Measurements from ENCODE around the gene STRADB. TPM values are rescaled to one million over a fixed set of nuclear protein-coding genes. Genes with fewer than 3 reads are reported as not detected.

The STRADB gene
- total and polyA plus RNA-seq, 2 experiments from 2014 or later, result 35.9 to 37.1 TPM

- peaks cover 5% of the 10 kb centered on the region; the same call in 1 of the 2 replicates for H3K4me1 ChIP-seq (ENCODE audit: insufficient read depth)
- peak overlapping the region; percentile 92 for H3K4me3 ChIP-seq
- H3K27ac ChIP-seq (ENCODE audit: low read depth), result no peak overlapping the region
- H3K4me2 ChIP-seq, result peak overlapping the region; percentile 76
- H2AFZ ChIP-seq, result no peak overlapping the region
- H3K4me3 Mint-ChIP-seq, result peak overlapping the region; percentile 92
- H3K4me1 Mint-ChIP-seq, result peaks cover 17% of the 10 kb centered on the region
- H3F3A ChIP-seq (replicated peaks; ENCODE audit: low read depth), result no peaks in the 10 kb centered on the region; the same call in 1 of the 2 replicates
- H3K27ac Mint-ChIP-seq, result no peak overlapping the region
- H3K79me2 ChIP-seq (replicated peaks; ENCODE audit: insufficient read depth), result peaks cover 12% of the 10 kb centered on the region
- no peaks in the 10 kb centered on the region for H3K9me2 ChIP-seq (ENCODE audit: insufficient read depth)
- H3K36me3 Mint-ChIP-seq (ENCODE audit: low read depth), result peaks cover 3% of the 10 kb centered on the region; the same call in 1 of the 3 replicates
- H3K36me3 ChIP-seq (ENCODE audit: insufficient read depth), result no peaks in the 10 kb centered on the region
- no peak for DNase-seq (ENCODE audit: low spot score)
- H3K9me3 Mint-ChIP-seq, result no peaks in the 10 kb centered on the region
- no peak for TF ChIP-seq ETS1 (IDR thresholded peaks at IDR 0.05)
- no peak for TF ChIP-seq POLR2AphosphoS5 (IDR thresholded peaks at IDR 0.05; ENCODE audit: low read depth)
- no peak for TF ChIP-seq ZNF114 (CRISPR knock-in tag; IDR thresholded peaks at IDR 0.05)
- TF ChIP-seq EZH2 (IDR thresholded peaks at IDR 0.05; ENCODE audit: low read depth, unreplicated experiment), result no peak
- TF ChIP-seq ZNF462 (CRISPR knock-in tag; IDR thresholded peaks at IDR 0.05), result no peak
- TF ChIP-seq REST (IDR thresholded peaks at IDR 0.05; ENCODE audit: unreplicated experiment), result no peak
- TF ChIP-seq STAT1 (IDR thresholded peaks at IDR 0.05; ENCODE audit: unreplicated experiment), result no peak
- no peak for TF ChIP-seq NANOG (IDR thresholded peaks at IDR 0.05; ENCODE audit: borderline replicate concordance)
- no peak for TF ChIP-seq CTCF (conservative IDR thresholded peaks at IDR 0.05; ENCODE audit: low read depth in 2 of 2)
- TF ChIP-seq JUNB (IDR thresholded peaks at IDR 0.05; ENCODE audit: unreplicated experiment), result no peak
- no peak for TF ChIP-seq CREB1 (CRISPR knock-in tag; IDR thresholded peaks at IDR 0.05; ENCODE audit: low read depth)
- no peak for TF ChIP-seq EZH2phosphoT487 (IDR thresholded peaks at IDR 0.05; ENCODE audit: unreplicated experiment)
- no peak for TF ChIP-seq ZNF331 (CRISPR knock-in tag; IDR thresholded peaks at IDR 0.05; ENCODE audit: low read depth)
- H3K27me3 ChIP-seq (ENCODE audit: insufficient read depth), result no peaks in the 10 kb centered on the region
- no peaks in the 10 kb centered on the region for H3K27me3 Mint-ChIP-seq (ENCODE audit: insufficient read depth, low read depth, poor library complexity)
- H4K20me1 ChIP-seq (replicated peaks; ENCODE audit: insufficient read depth), result no peaks in the 10 kb centered on the region
- no peak for ATAC-seq
Measured at GRCh38 chr2:201452922-201453643, 1.5 kb downstream of the STRADB start.
